SW480 (cell line): ENCODE results near the gene BIRC6.
A peak's percentile ranks its signal among the peaks of the same experiment; 100 is the strongest.
"Not testable (repeated sequence)": the region's sequence is repeated elsewhere in the genome, so short reads cannot be mapped to it uniquely, and the experiment has no call there.

Experiments used
- DNase-seq: peaks from one replicate; pipeline ENCODE4 v3.0.0-alpha.2; 2016; ENCODE audit warnings: low spot score

Gene BIRC6

GRCh38 chr2:32614084-32614483, 257.3 kb downstream of the BIRC6 start:
- no peak for DNase-seq

GRCh38 chr2:32617599-32618189, 260.9 kb downstream of the BIRC6 start:
- no peak for DNase-seq

- no peak for DNase-seq
Observed at GRCh38 chr2:32622570-32623310, 265.9 kb downstream of the BIRC6 start.

GRCh38 chr2:32623311-32623706, 266.5 kb downstream of the BIRC6 start:
- no peak for DNase-seq

- DNase-seq, result no peak
Observed at GRCh38 chr2:32624812-32625211, 268.0 kb downstream of the BIRC6 start.

- no peak for DNase-seq
Observed at GRCh38 chr2:32626639-32627221, 269.9 kb downstream of the BIRC6 start.

GRCh38 chr2:32627441-32627813, 270.6 kb downstream of the BIRC6 start:
- peak; percentile 30 for DNase-seq

GRCh38 chr2:32627814-32628579, 271.2 kb downstream of the BIRC6 start, which contains the start of gene TTC27:
Gene TTC27, plus strand, starts transcription at chr2:32628050. Its CDS starts 243 bp downstream, at chr2:32628293.
- peak; percentile 97 for DNase-seq

GRCh38 chr2:32632089-32632488, 275.3 kb downstream of the BIRC6 start:
- no peak for DNase-seq

GRCh38 chr2:32633040-32633439, 276.2 kb downstream of the BIRC6 start:
- no peak for DNase-seq

GRCh38 chr2:32638548-32638947, 281.7 kb downstream of the BIRC6 start:
- DNase-seq, result not testable (repeated sequence)

- DNase-seq, result no peak
Observed at GRCh38 chr2:32641180-32641579, 284.4 kb downstream of the BIRC6 start.

GRCh38 chr2:32647180-32647651, 290.4 kb downstream of the BIRC6 start:
- DNase-seq, result no peak

GRCh38 chr2:32652555-32653209, 295.9 kb downstream of the BIRC6 start:
- DNase-seq, result no peak

- DNase-seq, result no peak
Observed at GRCh38 chr2:32656069-32656468, 299.2 kb downstream of the BIRC6 start.

GRCh38 chr2:32663864-32664263, 307.0 kb downstream of the BIRC6 start:
- DNase-seq, result no peak

GRCh38 chr2:32666704-32667103, 309.9 kb downstream of the BIRC6 start:
- no peak for DNase-seq

- no peak for DNase-seq
Observed at GRCh38 chr2:32668254-32668653, 311.4 kb downstream of the BIRC6 start.
